Kidney capillary endothelial cell (primary cell): Measurements from ENCODE around the gene PGBD2.
"Not testable (repeated sequence)": the region's sequence is repeated elsewhere in the genome, so short reads cannot be mapped to it uniquely, and the experiment has no call there.

Experiments used
- DNase-seq: peaks from one replicate; pipeline ENCODE4 v3.0.0-alpha.2; 2018; ENCODE audit warnings: low spot score

The PGBD2 gene

DNA sequence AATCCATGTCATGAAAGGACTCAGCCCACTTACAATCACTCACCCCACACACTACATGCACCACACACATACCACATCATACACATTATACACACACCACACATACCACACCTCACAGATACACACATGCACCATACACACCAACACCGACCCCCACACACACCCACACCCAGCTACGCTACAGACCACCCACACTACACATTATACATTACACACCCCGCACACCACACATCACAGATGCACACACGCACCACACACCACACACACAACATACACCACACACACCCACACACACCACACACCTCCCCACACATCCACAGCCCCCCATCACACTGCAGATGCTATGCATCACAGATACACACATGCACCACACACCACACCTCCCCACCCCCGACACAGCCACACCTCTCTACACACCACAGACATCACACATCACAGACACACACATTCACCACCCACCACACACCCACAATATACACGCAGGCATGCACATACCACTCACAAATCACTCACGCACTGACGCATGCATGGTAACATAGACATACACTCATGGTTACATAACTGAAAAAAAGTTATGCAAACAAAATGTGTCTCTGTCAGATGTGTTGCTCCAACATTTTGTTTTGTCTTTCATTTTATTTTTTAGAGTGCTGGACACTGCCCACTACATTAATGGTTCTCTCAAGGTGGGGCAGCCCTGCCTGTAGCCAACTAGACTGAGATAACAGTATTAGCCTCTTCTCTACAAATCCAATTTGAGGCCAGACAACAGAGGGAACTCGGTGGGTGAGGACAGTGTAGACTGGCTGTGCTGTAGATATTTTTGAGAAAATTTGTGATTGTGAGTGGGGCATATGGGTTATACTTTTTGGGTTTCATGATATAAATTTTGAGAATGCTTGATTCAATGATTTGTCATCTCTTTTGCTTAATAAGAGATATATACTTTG, 15.2 kb upstream of the PGBD2 start:
- no peak for DNase-seq

DNA sequence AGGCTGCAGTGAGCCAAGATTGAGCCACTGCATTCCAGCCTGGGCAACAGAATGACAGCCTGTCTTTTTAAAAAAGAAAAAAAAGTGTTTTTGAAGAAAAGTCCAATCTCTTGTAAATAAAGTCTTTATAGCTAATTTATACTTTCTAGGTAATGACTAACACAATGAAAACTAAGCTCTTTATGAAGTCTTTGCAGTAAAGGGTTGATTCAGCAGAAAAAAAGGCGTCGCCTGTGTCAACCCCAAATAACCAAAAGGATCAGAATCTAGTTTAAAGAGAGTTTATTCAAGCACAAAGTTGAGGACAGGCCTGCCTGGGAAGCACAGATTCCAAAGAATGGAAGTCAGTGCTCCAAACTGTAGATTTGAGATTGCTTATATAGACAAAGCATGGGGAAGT, 14.3 kb upstream of the PGBD2 start:
- DNase-seq: no peak

DNA sequence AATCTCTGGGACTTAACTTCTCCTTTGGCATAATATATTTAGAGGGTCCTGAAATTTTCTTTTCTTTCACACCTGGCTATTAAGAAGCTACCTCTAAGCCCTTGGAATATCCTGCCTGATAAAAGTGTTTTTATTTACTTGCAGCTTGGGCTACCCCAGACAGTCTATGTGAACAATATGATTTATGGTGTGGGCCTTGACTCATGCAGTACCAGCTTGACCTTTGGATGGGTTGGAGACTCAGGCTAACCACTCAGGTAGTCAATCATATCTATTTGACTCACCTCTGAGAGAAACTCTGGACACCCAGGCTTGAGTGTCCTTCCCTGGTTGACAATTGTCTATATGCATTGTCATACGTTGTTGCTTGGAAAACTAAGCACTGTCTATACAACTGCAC, 13.4 kb upstream of the PGBD2 start:
- DNase-seq: no peak

DNA sequence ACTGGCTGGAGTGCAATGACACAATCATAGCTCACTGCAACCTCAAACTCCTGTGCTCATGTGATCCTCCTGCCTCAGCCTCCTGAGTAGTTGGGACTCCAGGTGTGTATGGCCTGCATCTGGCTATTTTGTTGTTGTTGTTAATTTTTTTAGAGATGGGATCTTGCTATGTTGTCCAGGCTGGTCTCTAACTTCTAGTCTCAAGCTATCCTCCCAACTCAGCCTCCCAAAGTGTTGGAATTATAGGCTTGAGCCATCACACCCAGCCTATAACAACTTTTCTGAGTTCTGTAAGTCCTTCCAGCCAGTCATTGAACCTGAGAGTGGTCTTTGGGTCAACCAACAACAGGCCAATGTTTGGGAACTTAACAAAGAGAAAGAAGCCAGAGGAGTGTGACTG, 11.2 kb upstream of the PGBD2 start:
- DNase-seq: no peak

DNA sequence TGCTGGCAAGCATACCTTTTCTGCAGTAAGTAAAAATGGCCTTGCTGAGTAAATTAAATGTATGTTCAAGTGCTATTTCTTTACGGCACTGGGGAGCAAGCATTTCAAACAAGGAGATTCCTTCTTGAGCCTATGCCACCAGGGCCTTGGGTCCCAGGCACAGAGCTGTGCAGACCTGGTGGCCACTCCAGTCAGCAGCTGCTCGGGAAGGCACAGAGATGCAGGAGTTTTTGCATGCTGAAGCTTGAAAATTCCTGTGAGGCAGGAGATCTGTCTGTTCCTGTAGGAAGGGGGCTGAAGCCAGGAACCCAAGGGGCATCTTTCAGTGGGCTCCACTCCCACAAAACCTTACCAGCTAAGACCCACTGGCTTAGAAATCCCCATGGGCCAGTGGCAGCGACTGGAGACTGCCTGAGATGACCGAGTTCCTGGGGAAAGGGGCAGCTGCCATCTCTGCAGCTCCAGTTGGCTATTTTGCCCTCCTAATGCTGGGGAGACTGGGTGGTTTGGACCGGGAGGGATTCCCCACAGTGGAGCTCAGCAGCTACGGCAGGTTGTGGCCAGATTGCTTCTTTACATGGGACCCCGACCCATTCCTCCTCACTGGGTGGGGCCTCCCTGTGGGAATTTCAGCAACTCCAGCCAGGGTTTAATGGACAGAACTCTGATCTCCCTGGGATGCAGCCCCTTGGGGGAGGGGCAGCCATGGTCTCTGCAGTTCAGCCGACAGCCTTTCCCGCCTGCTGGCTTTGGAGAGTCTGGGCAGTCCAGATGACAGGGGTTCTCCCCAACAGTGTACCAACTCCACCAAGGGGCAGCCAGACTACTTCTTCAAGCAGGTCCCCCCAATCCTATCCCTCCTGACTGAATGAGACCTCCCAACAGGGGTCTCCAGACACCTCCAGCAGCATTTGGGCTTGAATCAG, 8.4 kb upstream of the PGBD2 start:
- DNase-seq: no peak

DNA sequence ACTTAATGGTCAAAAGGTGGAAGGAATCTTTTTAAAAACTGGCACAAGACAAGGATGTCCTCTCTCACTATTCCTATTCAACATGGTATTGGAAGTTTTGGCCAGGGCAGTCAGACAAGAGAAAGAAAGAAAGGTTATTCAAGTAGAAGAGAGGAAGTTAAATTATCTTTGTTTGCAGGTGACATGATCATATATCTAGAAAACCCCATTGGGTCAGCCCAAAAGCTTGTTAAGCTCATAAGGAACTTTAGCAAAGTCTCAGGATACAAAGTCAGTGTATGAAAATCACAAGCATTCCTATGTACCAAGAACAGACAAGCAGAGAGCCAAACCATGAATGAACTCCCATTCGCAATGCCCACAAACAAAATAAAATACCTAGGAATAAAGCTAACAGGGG, 5.4 kb upstream of the PGBD2 start:
- DNase-seq: no peak

DNA sequence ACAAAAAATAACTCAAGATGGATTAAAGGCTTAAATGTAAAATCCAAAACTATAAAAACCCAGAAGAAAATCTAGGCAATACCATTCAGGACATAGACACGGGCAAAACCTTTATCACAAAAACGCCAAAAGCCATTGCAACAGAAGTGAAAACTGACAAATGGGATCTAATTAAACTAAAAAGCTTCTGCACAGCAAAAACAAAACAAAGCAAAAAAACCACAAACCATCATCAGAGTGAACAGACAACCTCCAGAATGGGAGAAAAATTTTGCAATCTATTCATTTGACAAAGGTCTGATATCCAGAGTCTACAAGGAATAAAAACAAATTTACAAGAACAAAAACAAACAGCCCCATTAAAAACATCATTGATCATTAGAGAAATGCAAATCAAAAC, 4.5 kb upstream of the PGBD2 start:
- DNase-seq: no peak

DNA sequence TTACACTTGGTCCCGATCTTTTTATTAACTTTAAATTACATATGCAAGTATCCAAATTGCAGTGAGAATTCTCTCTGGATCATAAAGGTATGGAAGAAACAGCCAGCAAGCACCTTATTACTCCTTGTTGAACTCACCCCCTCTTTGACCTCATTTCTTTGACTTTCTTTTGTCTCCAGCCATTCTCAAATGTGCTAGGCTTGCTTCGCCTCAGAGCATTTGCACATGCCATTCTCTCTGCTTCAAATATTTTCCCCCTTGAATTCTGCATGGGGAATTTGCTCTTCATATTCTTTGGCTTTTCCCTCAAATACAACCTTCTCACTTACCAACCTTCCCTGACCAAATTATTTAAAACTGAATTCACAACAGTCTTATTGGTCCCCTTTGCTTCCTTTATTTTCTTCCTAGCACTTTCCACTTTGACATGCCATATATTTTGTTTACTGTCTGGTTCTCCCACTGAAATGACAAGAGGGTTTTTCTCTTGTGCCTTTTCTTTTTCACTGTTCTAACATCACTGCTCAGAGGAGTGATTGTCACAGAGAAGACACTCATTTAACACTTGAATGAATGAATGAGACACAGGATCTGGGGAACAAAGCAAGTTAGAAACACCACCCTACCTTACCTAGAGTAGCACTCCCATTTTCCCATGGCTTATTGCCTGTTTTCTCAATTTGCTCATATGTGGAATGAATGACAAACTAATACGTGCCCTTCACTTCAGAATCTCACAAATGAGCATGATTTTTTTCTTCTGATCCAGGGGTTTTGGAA, 1.4 kb upstream of the PGBD2 start:
- DNase-seq: no peak

DNA sequence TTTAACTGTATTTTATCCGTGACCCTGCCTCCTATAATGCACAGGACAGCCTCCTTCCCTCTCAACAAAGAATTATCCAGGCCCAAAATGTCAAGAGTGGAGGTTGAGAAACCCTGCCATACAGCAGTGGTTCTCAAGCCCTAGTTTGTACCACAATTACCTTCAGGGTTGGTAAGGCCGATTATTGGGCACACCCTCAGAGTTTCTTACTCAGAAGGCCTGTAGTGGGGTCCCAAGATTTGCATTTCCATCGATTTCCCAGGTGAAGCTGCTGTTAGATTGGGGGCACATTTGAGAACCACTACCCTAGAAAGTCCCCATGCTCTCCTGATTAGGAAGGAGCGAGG, 400 bp upstream of the PGBD2 start:
- DNase-seq: no peak

DNA sequence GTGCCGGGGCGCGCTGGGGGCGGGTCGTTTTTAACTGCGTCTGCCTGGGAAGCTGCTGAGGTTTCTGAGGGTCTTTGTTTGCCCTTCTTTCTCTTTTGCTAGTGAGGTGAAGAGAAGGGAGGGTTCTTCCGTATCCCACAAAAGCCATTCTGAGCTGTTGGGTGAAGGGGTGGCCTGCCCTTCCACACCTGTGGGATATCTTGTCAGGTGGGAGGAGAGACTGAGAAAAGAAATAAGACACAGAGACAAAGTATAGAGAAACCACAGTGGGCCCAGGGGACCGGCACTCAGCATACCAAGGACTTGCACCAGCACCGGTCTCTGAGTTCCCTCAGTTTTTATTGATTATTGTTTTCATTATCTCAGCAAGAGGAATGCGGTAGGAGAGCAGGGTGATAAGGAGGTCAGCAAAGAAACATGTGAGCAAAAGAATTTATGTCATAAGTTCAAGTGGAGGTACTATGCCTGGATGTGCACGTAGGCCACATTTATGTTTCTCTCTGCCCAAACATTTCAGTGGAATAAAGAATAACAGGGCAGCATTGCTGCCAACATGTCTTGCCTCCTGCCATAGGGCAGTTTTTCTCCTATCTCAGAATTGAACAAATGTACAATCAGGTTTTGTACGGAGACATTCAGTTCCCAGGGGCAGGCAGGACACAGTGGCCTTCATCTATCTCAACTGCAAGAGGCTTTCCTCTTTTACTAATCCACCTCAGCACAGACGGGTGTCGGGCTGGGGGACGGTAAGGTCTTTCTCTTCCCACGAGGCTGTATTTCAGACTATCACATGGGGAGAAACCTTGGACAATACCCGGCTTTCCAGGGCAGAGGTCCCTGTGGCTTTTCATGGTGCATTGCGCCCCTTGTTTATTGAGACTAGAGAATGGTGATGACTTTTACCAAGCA, 972 bp downstream of the PGBD2 start:
- DNase-seq: no peak

DNA sequence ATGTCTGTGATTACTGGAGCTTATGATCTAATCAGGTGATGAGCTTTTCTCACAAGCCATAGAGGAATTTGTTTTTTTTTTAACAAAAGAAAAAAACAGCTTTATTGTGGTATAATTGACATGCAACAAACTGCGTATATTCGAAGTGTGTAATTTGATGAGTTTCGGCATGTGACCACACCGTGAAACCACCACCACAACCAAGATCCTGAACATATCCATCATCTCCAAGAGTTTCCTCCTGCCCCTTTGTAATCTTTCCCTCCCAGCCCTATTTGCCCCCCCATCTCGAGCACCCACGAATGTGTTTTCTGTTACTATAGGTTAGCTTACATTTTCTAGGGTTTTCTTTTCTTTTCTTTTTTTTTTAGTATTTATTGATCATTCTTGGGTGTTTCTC, 4.7 kb downstream of the PGBD2 start:
- DNase-seq: no peak

DNA sequence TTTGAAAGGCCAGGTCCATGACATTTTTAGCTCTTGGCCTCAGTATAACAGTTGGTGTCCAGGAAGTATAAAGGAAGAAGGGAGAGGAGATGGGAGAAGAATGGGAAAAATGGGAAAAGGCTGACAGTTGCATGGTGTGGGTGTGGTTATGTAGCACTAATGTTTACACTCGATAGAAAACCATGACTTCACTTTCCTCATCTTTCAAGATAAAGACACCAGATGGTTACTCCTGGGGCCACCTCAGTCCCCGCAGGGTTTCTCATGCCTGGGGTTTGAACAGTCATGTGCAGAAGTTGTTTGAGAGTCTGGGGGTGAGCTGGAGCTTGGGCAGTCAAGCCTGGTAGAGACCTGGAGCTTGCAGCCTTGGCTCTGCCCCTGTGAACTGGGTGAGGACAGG, 7.9 kb downstream of the PGBD2 start:
- DNase-seq: no peak

DNA sequence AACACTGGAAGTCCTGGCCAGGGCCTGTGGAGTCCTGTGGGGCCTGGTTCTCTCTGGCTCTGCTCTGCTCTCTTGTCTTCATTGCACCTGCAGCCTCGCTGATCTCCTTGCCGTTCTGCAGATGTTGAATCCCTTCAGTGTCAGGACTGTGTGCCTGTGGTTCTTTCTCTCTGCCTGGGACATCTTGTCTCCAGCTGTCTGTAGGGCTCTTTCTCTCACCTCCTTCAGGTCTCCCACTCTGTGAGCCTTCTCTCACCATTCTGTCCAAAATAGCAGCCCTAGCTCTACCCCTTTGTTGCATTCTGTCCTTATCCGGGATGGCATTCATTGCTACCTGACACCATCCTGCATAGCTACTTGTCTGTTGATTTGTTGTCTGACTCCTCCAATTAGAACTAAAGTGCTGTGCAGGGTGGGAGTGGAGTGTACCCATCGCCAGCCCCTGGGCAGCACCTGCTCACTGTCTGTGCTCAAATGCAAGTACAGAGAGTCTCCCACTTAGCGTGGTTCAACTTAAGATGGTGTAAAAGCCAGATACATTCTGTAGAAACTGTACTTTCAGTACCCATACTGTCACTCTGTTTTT, 8.9 kb downstream of the PGBD2 start:
- DNase-seq: no peak

DNA sequence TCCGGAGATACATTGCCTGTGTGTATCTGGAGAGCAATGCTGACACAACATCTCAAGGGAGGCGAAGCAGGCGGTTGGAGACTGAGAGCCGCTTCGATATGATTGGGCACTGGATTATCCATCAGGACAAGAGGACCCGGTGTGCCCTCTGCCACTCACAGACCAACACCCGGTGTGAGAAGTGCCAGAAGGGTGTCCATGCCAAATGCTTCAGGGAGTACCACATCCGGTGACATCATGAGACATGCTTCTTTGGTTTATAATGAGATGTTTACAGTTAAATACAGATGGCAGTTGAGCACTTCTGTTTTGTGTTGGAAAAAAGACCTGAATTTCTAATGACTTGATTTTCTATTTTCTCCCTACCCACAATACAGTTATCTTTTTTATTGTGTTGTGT, 12.1 kb downstream of the PGBD2 start:
- no peak for DNase-seq

DNA sequence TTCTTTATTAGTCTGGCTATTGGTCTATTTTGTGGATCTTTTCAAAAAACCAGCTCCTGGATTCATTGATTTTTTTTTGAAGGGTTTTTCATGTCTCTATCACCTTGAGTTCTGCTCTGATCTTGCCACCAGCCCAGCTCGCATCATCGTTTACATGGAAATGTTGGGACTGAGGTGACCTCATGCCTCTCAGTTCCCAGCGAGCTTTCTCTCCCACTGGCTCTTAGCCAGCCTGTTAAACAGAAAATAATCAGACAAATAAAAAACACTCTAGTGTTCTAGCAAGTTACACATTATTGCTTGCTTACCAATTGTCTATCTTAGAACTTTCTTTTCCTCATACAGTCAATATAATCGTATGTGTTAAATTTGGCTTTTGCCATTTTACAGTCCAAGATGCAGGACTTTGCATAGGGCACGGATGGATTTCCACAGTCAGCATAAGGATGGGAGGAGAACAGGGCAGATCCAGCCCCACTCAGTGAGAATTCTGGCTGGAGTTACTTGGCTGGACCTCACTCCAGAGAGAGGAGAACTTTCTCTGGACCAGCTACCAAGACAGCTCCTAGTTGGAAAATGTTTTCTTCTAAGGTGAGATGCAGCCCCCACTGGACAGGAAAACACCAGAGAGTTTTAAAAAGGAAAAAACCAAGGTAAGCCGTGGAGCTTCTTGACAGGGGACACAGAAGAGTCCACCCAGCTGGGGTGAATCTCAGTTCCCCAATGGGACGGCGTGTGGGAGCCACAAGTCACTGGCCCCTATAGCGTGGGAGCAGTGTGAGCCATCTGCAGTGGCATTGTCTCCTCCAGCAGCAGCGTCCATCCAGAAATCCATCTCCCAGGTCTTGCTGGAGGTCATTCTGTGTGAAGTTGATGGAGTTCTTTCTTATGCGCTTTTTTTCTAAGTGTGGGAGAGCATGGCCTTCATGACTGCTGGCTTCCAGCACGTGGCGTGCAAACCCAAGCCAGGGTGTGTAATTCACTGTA, 17.6 kb downstream of the PGBD2 start:
- no peak for DNase-seq

DNA sequence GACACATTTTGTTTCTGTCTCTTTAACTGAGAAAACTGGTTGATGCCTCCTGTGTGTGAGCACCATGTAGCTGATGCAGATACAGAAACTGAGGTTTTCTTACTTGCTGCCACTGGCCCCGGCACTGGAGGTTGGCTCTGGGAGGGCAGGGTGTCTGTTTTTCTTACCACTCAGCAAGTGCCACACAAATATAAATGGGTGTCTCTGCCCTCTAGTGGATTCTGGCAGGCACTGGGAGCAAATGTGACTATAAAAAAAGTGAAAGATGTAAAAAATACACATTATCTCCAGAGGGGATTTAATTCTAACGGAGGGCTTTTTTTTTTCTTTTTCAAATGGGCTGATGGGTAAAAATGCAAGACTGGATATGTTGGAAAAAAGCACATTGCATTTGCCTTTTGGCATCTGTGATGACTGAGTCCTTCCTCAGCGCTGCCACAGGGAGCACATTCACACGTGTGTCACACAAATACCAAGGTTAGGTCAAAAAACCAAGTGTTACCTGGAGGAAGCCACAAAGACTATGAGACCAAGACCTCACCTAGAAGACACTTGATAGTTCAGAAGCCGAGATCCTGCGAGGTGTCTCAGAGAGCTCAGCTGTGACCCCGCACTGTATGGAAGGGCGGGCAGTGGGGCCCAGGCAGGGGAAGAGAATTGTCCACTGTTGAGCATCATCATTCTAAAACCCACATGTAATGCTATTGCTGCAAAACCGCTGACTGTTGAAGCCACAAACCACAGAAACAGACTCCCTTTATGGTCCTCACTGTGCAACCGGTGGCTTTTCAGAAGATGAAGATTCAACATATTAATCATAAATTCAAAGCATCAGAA, 18.9 kb downstream of the PGBD2 start:
- DNase-seq: peak; percentile 20

DNA sequence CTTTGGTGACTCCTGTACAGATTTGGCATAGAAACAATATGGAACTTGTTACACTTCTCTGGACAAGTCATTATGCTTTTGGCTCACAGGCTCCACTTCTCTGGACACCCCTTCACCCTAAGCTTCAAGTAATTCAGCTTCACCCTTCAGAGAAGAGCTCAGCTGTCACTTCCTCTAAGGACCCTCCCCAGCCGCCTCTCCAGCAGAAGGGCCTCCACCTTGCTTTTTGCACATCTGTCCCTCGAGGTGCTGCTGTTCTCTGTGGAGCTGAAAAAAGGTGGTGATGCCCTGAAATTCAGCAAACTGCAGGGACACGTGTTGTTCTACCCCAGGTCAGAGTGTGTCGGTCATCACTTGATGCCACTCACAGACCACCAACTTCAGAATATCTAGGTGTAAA, 19.8 kb downstream of the PGBD2 start:
- DNase-seq: not testable (repeated sequence)

DNA sequence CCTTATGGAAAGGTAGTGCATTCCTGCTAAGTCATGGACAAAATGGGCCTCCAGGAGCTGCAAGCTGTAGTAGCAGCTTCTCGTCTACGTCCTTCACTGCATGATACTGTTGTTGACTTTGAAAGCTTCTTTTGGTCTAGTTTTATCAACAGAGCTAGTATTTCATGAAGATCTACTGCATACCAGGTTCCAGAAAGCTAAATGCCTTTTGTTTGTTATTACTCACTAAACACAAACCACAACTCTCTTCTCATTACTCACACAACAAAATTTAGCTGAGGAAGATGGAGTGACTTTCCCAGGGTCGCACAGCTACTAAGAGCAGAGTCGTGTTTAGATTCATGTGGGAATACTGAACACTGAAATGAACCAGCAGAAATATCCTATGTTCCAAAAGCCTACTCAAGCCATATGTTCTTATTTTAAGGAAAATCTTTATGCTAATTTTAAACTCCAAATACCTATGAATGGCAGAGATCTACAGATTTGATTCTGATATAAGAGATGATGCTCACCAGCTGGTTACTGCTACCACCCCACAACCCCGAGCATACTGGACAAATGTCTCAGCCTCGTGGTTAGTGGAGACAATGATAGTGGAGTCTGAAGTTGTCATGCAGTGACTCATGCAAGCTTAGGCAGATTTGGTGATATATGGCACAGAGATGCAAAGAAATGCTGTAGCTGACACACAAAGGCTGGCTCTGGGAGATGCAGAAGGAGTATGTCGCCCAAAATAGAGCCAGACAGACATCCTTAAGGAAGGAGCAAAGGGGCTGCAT, 20.6 kb downstream of the PGBD2 start:
- no peak for DNase-seq
